ENCODE data around the gene ETV7.

GRCh38 chr6:36326356-36326995 is 61.0 kb downstream of the ETV7 start:
- TF ChIP-seq CTCF (conservative IDR thresholded peaks at IDR 0.05 in 1 of 2, IDR thresholded peaks at IDR 0.05 in 1 of 2; ENCODE audit: low read depth in 1 of 2, low read length in 2 of 2) (no peak), EZH2 (IDR thresholded peaks at IDR 0.05; ENCODE audit: low read length, missing control alignments) (no peak)

All from fibroblast of lung (primary cell).